WI38 (cell line): ENCODE measurements around the gene SLC7A7.
"Not testable (repeated sequence)": the region's sequence is repeated elsewhere in the genome, so short reads cannot be mapped to it uniquely, and the experiment has no call there.

Source experiments
- H3K4me3 ChIP-seq: 2 replicates; pipeline ENCODE4 v1.5.1; 2011; ENCODE audit warnings: low read depth, mild to moderate bottlenecking, control low read depth, low read length
- CTCF ChIP-seq: IDR thresholded peaks from 2 replicates; pipeline ENCODE4 v1.5.1; 2012; ENCODE audit warnings: low read depth, mild to moderate bottlenecking, control low read depth, low read length

SLC7A7 gene

DNA sequence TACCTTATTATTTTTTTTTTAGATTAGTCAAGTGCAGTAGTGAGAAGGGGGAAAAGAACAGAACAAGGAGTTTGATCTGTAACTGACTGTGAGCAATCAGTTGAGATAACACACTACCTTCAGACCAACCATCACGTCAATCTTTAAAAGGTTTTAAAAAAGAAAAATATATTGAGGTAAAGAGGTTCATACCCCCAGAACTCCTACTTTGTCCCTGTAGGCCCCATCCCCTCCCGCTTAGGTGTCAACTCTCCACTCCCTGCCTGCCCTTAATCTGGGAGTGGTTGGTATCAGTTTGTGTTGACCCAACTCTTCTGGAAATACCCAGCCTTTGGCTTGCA lies 37.3 kb upstream of the SLC7A7 start:
- TF ChIP-seq CTCF, result no peak
- no peak overlapping the region for H3K4me3 ChIP-seq

DNA sequence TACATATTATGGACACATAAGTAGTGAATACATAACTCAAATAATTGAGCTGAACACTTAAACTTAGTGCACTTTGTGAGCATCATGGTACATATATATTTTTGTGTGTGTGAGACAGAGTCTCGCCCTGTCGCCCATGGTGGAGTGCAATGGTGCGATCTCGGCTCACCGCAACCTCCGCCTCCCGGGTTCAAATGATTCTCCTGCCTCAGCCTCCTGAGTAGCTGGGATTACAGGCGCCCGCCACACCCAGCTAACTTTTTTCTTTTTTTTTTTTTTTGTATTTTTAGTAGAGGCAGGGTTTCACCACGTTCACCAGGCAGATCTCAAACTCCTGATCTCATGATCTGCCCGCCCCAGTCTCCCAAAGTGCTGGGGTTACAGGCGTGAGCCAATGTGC lies 36.9 kb upstream of the SLC7A7 start:
- H3K4me3 ChIP-seq, result not testable (repeated sequence)

GRCh38 chr14:22850944-22851764 lies 35.9 kb upstream of the SLC7A7 start:
- peak overlapping the region; percentile 27; the same call in 1 of the 2 replicates for H3K4me3 ChIP-seq
- TF ChIP-seq CTCF, result no peak

- no peak overlapping the region for H3K4me3 ChIP-seq
- TF ChIP-seq CTCF, result no peak
Observed at GRCh38 chr14:22849212-22849819, 34.1 kb upstream of the SLC7A7 start.

GRCh38 chr14:22848351-22849164 lies 33.3 kb upstream of the SLC7A7 start:
- H3K4me3 ChIP-seq, result no peak overlapping the region
- TF ChIP-seq CTCF, result no peak

GRCh38 chr14:22847661-22848341 lies 32.6 kb upstream of the SLC7A7 start:
- H3K4me3 ChIP-seq, result no peak overlapping the region
- TF ChIP-seq CTCF, result no peak

DNA sequence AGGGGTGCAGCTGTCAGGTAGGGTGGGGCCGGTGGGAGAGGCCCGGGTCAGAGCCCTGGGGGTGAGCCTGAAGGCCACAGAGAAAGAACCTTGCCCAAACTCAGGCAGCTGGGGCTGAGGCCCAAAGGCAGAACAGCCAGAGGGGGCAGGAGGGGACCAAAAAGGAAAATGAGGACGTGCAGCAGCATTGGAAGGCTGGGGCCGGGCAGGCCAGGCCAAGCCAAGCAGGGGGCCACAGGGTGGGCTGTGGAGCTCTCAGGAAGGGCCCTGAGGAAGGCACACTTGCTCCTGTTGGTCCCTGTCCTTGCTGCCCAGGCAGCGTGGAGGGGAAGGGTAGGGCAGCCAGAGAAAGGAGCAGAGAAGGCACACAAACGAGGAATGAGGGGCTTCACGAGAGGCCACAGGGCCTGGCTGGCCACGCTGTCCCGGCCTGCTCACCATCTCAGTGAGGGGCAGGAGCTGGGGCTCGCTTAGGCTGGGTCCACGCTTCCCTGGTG lies 31.6 kb upstream of the SLC7A7 start:
- TF ChIP-seq CTCF, result no peak
- H3K4me3 ChIP-seq, result no peak overlapping the region
